ENCODE measurements around the gene VPS9D1. TPM values are rescaled to one million over a fixed set of nuclear protein-coding genes. Genes with fewer than 3 reads are reported as not detected.

Gene VPS9D1
- total and polyA plus RNA-seq, 2 of the 4 experiments (the other 2 are of a cell fraction): 1.8 to 20.3 TPM

DNA sequence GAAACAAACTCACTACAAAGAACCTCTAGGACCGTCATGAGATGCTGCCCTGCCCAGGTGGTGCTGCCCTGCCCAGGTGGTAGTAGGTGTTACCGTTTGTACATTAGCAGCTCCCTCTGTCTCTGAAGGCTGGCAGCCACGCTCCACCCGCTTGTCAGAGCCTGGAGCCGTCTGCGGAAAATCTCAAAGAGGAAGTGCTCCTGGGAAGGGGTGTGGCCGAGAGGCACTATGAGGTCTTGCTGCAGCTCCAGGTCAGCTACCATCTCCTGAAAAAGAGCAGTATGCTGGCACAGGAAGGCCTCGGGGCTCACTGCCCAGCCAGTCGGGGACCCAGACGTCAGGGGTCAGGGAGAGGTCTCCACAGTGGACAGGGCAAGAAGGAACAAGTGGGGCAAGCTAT is 28.9 kb upstream of the VPS9D1 start:
- no peak overlapping the region for H2BK5ac ChIP-seq (ENCODE audit: low read depth, low read length, poor library complexity, severe bottlenecking)
- H3K14ac ChIP-seq (replicated peaks; ENCODE audit: low read depth, low read length): no peak overlapping the region
- H3K4me1 ChIP-seq (ENCODE audit: control insufficient read depth, insufficient read depth, low read length): no peaks in the 10 kb centered on the region
- BruUV-seq (replicated peaks): no TSS peak
- no peak overlapping the region for H2AK5ac ChIP-seq (ENCODE audit: low read depth, low read length)
- no peaks in the 10 kb centered on the region for H4K20me1 ChIP-seq (ENCODE audit: insufficient read depth, low read length)
- H2AK9ac ChIP-seq (replicated peaks; ENCODE audit: low read depth, low read length, poor library complexity): no peak overlapping the region
- H3K9me1 ChIP-seq (ENCODE audit: insufficient read depth, low read length): no peaks in the 10 kb centered on the region
- 95% methylated on average over 4 of the region's 10 CpGs; no CpG with 5 or more reads in 1 of the 2 experiments for whole genome bisulfite sequencing, 2 experiments (ENCODE audit: extremely low coverage in 2 of 2, insufficient read length in 1 of 2)
- no peak overlapping the region for H2AFZ ChIP-seq (replicated peaks; ENCODE audit: low read length, poor library complexity)
- no peak overlapping the region for H3K27ac ChIP-seq (ENCODE audit: insufficient read depth, low read length)
- no peak overlapping the region for H3K23ac ChIP-seq (ENCODE audit: low read depth, low read length)
- dilution Hi-C loops (cut with HindIII; ENCODE audit: low sequenced_read_pairs, unreplicated experiment) (no loop called here), intact Hi-C loops (cut with micrococcal nuclease) (no loop called here), in situ Hi-C loops (cut with MboI; ENCODE audit: low sequenced_read_pairs) (no loop called here)
- ChIA-PET CTCF (no interaction called here), POLR2A (ENCODE audit: unreplicated experiment) (no interaction called here)
- no peak for DNase-seq
- no peaks in the 10 kb centered on the region for H3K9me3 ChIP-seq (ENCODE audit: control insufficient read depth, insufficient read depth, low read length)
- H3K56ac ChIP-seq (ENCODE audit: extremely low read depth, insufficient read depth, low read length): no peak overlapping the region
- peaks cover 25% of the 10 kb centered on the region for H3K36me3 ChIP-seq (ENCODE audit: control insufficient read depth, insufficient read depth, low read length)
- no peak overlapping the region for H2BK15ac ChIP-seq (ENCODE audit: low read depth, low read length)
- TF ChIP-seq RFX5 (IDR thresholded peaks at IDR 0.05; ENCODE audit: low read depth, low read length): no peak
- TF ChIP-seq, protein P1, sequence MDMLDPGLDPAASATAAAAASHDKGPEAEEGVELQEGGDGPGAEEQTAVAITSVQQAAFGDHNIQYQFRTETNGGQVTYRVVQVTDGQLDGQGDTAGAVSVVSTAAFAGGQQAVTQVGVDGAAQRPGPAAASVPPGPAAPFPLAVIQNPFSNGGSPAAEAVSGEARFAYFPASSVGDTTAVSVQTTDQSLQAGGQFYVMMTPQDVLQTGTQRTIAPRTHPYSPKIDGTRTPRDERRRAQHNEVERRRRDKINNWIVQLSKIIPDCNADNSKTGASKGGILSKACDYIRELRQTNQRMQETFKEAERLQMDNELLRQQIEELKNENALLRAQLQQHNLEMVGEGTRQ (IDR thresholded peaks at IDR 0.05; ENCODE audit: low read depth, low read length): no peak
- H3K9ac ChIP-seq (ENCODE audit: low read depth, low read length): no peak overlapping the region
- no peak overlapping the region for H3K18ac ChIP-seq (ENCODE audit: low read depth, low read length)
- no peak overlapping the region for H2BK120ac ChIP-seq (ENCODE audit: low read depth, low read length)
- no peak overlapping the region for H2BK20ac ChIP-seq (ENCODE audit: low read depth, low read length)
- no peak overlapping the region for H3K4ac ChIP-seq (ENCODE audit: low read depth, low read length)
- H3K4me3 ChIP-seq (ENCODE audit: insufficient read depth, low read depth, low read length): no peak overlapping the region
- H4K5ac ChIP-seq (ENCODE audit: low read depth, low read length): no peak overlapping the region
- peaks cover under 1 to 3% of the 10 kb centered on the region in 2 experiments; a peak in 2 of 4 replicates for H3K79me1 ChIP-seq (ENCODE audit: low read depth in 1 of 2, low read length in 2 of 2)
- H4K91ac ChIP-seq (ENCODE audit: insufficient read depth, low read depth, low read length): no peak overlapping the region
- no peak overlapping the region for H4K8ac ChIP-seq (ENCODE audit: low read depth in 2 of 2, low read length in 2 of 2)
- no peak overlapping the region for H3K4me2 ChIP-seq (ENCODE audit: low read depth, low read length)
- no peaks in the 10 kb centered on the region for H3K27me3 ChIP-seq (ENCODE audit: control insufficient read depth, insufficient read depth, low read length)
- ATAC-seq (ENCODE audit: low read depth): no peak

Measured in IMR-90 (cell line).